GM23338 (cell line): ENCODE measurements around the gene KCNK15. TPM values are rescaled to one million over a fixed set of nuclear protein-coding genes. Genes with fewer than 3 reads are reported as not detected.

Source experiments
- ATAC-seq: fragments of 200-7000 bp; cut with Tn5 transposase; 3 replicates; pipeline ENCODE4 v1.9.1; 2020
- DNase-seq: peaks from one replicate; pipeline ENCODE4 v3.0.0-alpha.2; 2015; ENCODE audit warnings: low spot score
- H2AFZ ChIP-seq: fragments of 200-600 bp; sonication (generic); 2 replicates; pipeline ENCODE4 v1.8.0; 2016; ENCODE audit warnings: antibody characterized with exemption, mild to moderate bottlenecking, moderate library complexity
- H3F3A ChIP-seq: fragments of 200-600 bp; sonication (generic); replicated peaks from 2 replicates; pipeline ENCODE4 v1.8.0; 2017; ENCODE audit warnings: antibody characterized with exemption, mixed run types, low read depth
- H3K27ac ChIP-seq: fragments of 200-600 bp; sonication (generic); 2 replicates; pipeline ENCODE4 v1.6.1; 2016; ENCODE audit warnings: low read depth
- H3K27me3 ChIP-seq: fragments of 200-600 bp; sonication (generic); 2 replicates; pipeline ENCODE4 v1.8.0; 2016; ENCODE audit warnings: mild to moderate bottlenecking, mixed run types, moderate library complexity; ENCODE audit not compliant: insufficient read depth
- H3K36me3 ChIP-seq: fragments of 200-600 bp; sonication (generic); 2 replicates; pipeline ENCODE4 v1.8.0; 2016; ENCODE audit warnings: mild to moderate bottlenecking; ENCODE audit not compliant: insufficient read depth
- H3K4me1 ChIP-seq: fragments of 200-600 bp; sonication (generic); 2 replicates; pipeline ENCODE4 v1.8.0; 2016; ENCODE audit warnings: mild to moderate bottlenecking, moderate library complexity; ENCODE audit not compliant: insufficient read depth
- H3K4me2 ChIP-seq: fragments of 200-600 bp; sonication (generic); 2 replicates; pipeline ENCODE4 v1.7.1; 2017; ENCODE audit warnings: mixed run types
- H3K4me3 ChIP-seq: fragments of 200-600 bp; sonication (generic); 2 replicates; pipeline ENCODE4 v1.6.1; 2016; ENCODE audit warnings: mixed run types
- H3K79me2 ChIP-seq: fragments of 200-600 bp; sonication (generic); replicated peaks from 2 replicates; pipeline ENCODE4 v1.8.0; 2017; ENCODE audit warnings: mild to moderate bottlenecking; ENCODE audit not compliant: insufficient read depth
- H3K9me2 ChIP-seq: fragments of 200-600 bp; sonication (generic); 2 replicates; pipeline ENCODE4 v1.8.0; 2017; ENCODE audit not compliant: insufficient read depth
- H4K20me1 ChIP-seq: fragments of 200-600 bp; sonication (generic); replicated peaks from 2 replicates; pipeline ENCODE4 v1.8.0; 2017; ENCODE audit warnings: mild to moderate bottlenecking; ENCODE audit not compliant: insufficient read depth
- H3K27ac Mint-ChIP-seq: 2 replicates; pipeline ENCODE4 v1.8.0; 2020; ENCODE audit warnings: inconsistent platforms, mild to moderate bottlenecking, moderate library complexity, mixed read lengths
- H3K27me3 Mint-ChIP-seq: 3 replicates; pipeline ENCODE4 v1.8.0; 2022; ENCODE audit warnings: low read depth, mild to moderate bottlenecking, moderate library complexity, mixed read lengths, inconsistent platforms; ENCODE audit not compliant: insufficient read depth, poor library complexity
- H3K36me3 Mint-ChIP-seq: 3 replicates; pipeline ENCODE4 v1.8.0; 2021; ENCODE audit warnings: low read depth, mild to moderate bottlenecking, inconsistent platforms, moderate library complexity, mixed read lengths
- H3K4me1 Mint-ChIP-seq: 3 replicates; pipeline ENCODE4 v1.8.0; 2020; ENCODE audit warnings: mild to moderate bottlenecking, inconsistent platforms, mixed read lengths
- H3K4me3 Mint-ChIP-seq: 3 replicates; pipeline ENCODE4 v1.8.0; 2021; ENCODE audit warnings: moderate library complexity, mild to moderate bottlenecking, inconsistent platforms, mixed read lengths
- H3K9me3 Mint-ChIP-seq: 3 replicates; pipeline ENCODE4 v1.8.0; 2020; ENCODE audit warnings: moderate library complexity, mild to moderate bottlenecking, inconsistent platforms, mixed read lengths
- CREB1 ChIP-seq: fragments of 250-450 bp; sonication (Bioruptor Pico); IDR thresholded peaks from 2 replicates; pipeline ENCODE4 v1.5.0; 2020; ENCODE audit warnings: low read depth, mild to moderate bottlenecking, moderate library complexity
- CTCF ChIP-seq, 2 experiments: fragments of 200-600 bp in 1 of 2; sonication (generic) in 1 of 2; conservative IDR thresholded peaks; 2 replicates each; pipeline versions ENCODE4 v1.5.1 to v1.6.1; 2016 to 2017; ENCODE audit warnings: antibody characterized with exemption in 2 of 2, low read depth in 2 of 2, mild to moderate bottlenecking in 2 of 2, moderate library complexity in 1 of 2
- ETS1 ChIP-seq: IDR thresholded peaks from 2 replicates; pipeline ENCODE4 v1.6.1; 2016; ENCODE audit warnings: antibody characterized with exemption
- EZH2 ChIP-seq: fragments of 200-600 bp; sonication (generic); IDR thresholded peaks from one replicate; pipeline ENCODE4 v1.8.0; 2017; ENCODE audit warnings: antibody characterized with exemption, mild to moderate bottlenecking, low read depth; ENCODE audit not compliant: unreplicated experiment
- EZH2phosphoT487 ChIP-seq: fragments of 200-600 bp; sonication (generic); IDR thresholded peaks from one replicate; pipeline ENCODE4 v1.8.1; 2018; ENCODE audit warnings: antibody characterized with exemption; ENCODE audit not compliant: unreplicated experiment
- NANOG ChIP-seq: IDR thresholded peaks from 2 replicates; pipeline ENCODE4 v1.6.1; 2016; ENCODE audit warnings: antibody characterized with exemption, borderline replicate concordance
- POLR2AphosphoS5 ChIP-seq: IDR thresholded peaks from 2 replicates; pipeline ENCODE4 v1.6.1; 2016; ENCODE audit warnings: antibody characterized with exemption, low read depth
- STAT1 ChIP-seq: IDR thresholded peaks from one replicate; pipeline ENCODE4 v1.6.1; 2016; ENCODE audit warnings: antibody characterized with exemption; ENCODE audit not compliant: unreplicated experiment
- ZNF114 ChIP-seq: fragments of 250-450 bp; sonication (Bioruptor Pico); IDR thresholded peaks from 2 replicates; pipeline ENCODE4 v1.5.0; 2020; ENCODE audit warnings: mild to moderate bottlenecking, moderate library complexity
- ZNF462 ChIP-seq: fragments of 250-450 bp; sonication (Bioruptor Pico); IDR thresholded peaks from 2 replicates; pipeline ENCODE4 v1.5.0; 2020; ENCODE audit warnings: mild to moderate bottlenecking, moderate library complexity
- polyA plus RNA-seq: library from polyadenylated mRNA; unstranded; fragments of >200 nt; fragmentation: Nextera tagmentation; extraction: Ambion mirVana; gene quantifications from 2 replicates; pipeline ENCODE4 v1.2.1, GENCODE V29; 2016
- total RNA-seq: library from RNA; depleted of rRNA; stranded (reverse); fragments of >200 nt; shearing (Covaris generic); gene quantifications from 2 replicates; pipeline ENCODE4 v1.2.3, GENCODE V29; 2014

The KCNK15 gene
- total and polyA plus RNA-seq, 2 experiments from 2014 or later = 0.63 to 3.3 TPM

GRCh38 chr20:44781118-44781517 is 35.5 kb downstream of the KCNK15 start (continued):
- TF ChIP-seq ZNF462 = no peak
- TF ChIP-seq NANOG = no peak
- no peak for TF ChIP-seq EZH2
- no peak for TF ChIP-seq ETS1
- TF ChIP-seq STAT1 = no peak
- no peak for TF ChIP-seq CREB1

GRCh38 chr20:44781791-44782190 is 36.1 kb downstream of the KCNK15 start:
- Histone ChIP-seq H4K20me1 (peaks cover 37% of the 10 kb centered on the region), H2AFZ (no peak overlapping the region), H3K36me3 (no peaks in the 10 kb centered on the region), H3K79me2 (peaks cover 3% of the 10 kb centered on the region; the same call in 1 of the 2 replicates), H3K4me3 (no peak overlapping the region), H3K9me2 (no peaks in the 10 kb centered on the region), H3F3A (0 out of 2 replicates have a peak, but pooled peaks cover 3% of the 10 kb centered on the region), H3K4me2 (no peak overlapping the region), H3K4me1 (peaks cover 23% of the 10 kb centered on the region), H3K27ac (no peak overlapping the region), H3K27me3 (no peaks in the 10 kb centered on the region)
- DNase-seq (no peak), ATAC-seq (no peak)
- H3K4me1 Mint-ChIP-seq = peaks cover 27% of the 10 kb centered on the region
- H3K9me3 Mint-ChIP-seq = no peaks in the 10 kb centered on the region
- TF ChIP-seq CTCF (conservative IDR thresholded peaks at IDR 0.05; ENCODE audit: low read depth in 2 of 2) = no peak
- no peak for TF ChIP-seq EZH2
- TF ChIP-seq POLR2AphosphoS5 = no peak
- no peak for TF ChIP-seq ZNF114
- no peak for TF ChIP-seq EZH2phosphoT487
- TF ChIP-seq ETS1 = no peak
- H3K27me3 Mint-ChIP-seq = peaks cover 5% of the 10 kb centered on the region
- no peaks in the 10 kb centered on the region for H3K36me3 Mint-ChIP-seq
- no peak overlapping the region for H3K27ac Mint-ChIP-seq
- H3K4me3 Mint-ChIP-seq = no peak overlapping the region
